ENCODE data around the gene COPS8. TPM values are rescaled to one million over a fixed set of nuclear protein-coding genes. Genes with fewer than 3 reads are reported as not detected.

COPS8 gene
- total and polyA plus RNA-seq, 2 of the 4 experiments (the other 2 are of a cell fraction) = 47.0 to 64.9 TPM

- Histone ChIP-seq H3K56ac (ENCODE audit: extremely low read depth, insufficient read depth, low read length) (no peak overlapping the region), H3K4me2 (ENCODE audit: low read depth, low read length) (no peak overlapping the region), H4K91ac (ENCODE audit: insufficient read depth, low read depth, low read length) (no peak overlapping the region), H3K14ac (replicated peaks; ENCODE audit: low read depth, low read length) (no peak overlapping the region), H3K27ac (ENCODE audit: insufficient read depth, low read length) (no peak overlapping the region), H3K23ac (ENCODE audit: low read depth, low read length) (no peak overlapping the region), H2BK120ac (ENCODE audit: low read depth, low read length) (no peak overlapping the region), H3K9me1 (ENCODE audit: insufficient read depth, low read length) (no peaks in the 10 kb centered on the region), H2AFZ (replicated peaks; ENCODE audit: low read length, poor library complexity) (no peak overlapping the region), H4K20me1 (ENCODE audit: insufficient read depth, low read length) (no peaks in the 10 kb centered on the region), H3K27me3 (ENCODE audit: control insufficient read depth, insufficient read depth, low read length) (no peaks in the 10 kb centered on the region), H2AK5ac (ENCODE audit: low read depth, low read length) (no peak overlapping the region), H2BK15ac (ENCODE audit: low read depth, low read length) (no peak overlapping the region), H3K4me1 (ENCODE audit: control insufficient read depth, insufficient read depth, low read length) (peaks cover 4% of the 10 kb centered on the region; the same call in 1 of the 2 replicates), H3K18ac (ENCODE audit: low read depth, low read length) (no peak overlapping the region), H2BK20ac (ENCODE audit: low read depth, low read length) (no peak overlapping the region), H4K5ac (ENCODE audit: low read depth, low read length) (no peak overlapping the region), H2AK9ac (replicated peaks; ENCODE audit: low read depth, low read length, poor library complexity) (no peak overlapping the region), H3K4ac (ENCODE audit: low read depth, low read length) (no peak overlapping the region), H3K79me1 (ENCODE audit: low read depth in 1 of 2, low read length in 2 of 2) (no peaks in the 10 kb centered on the region), H3K9ac (ENCODE audit: low read depth, low read length) (no peak overlapping the region), H3K36me3 (ENCODE audit: control insufficient read depth, insufficient read depth, low read length) (no peaks in the 10 kb centered on the region), H3K4me3 (ENCODE audit: insufficient read depth, low read depth, low read length) (no peak overlapping the region), H3K9me3 (ENCODE audit: control insufficient read depth, insufficient read depth, low read length) (no peaks in the 10 kb centered on the region), H4K8ac (ENCODE audit: low read depth in 2 of 2, low read length in 2 of 2) (no peak overlapping the region), H2BK5ac (ENCODE audit: low read depth, low read length, poor library complexity, severe bottlenecking) (no peak overlapping the region)
- no peak for TF ChIP-seq MXI1 (IDR thresholded peaks at IDR 0.05; ENCODE audit: borderline replicate concordance, low read depth, low read length)
- BruUV-seq (replicated peaks) = no TSS peak
- WGBS, 2 experiments (ENCODE audit: extremely low coverage in 2 of 2, insufficient read length in 1 of 2) = 50% methylated on average over 1 of the region's 2 CpGs; no CpG with 5 or more reads in 1 of the 2 experiments
- intact Hi-C loops (cut with micrococcal nuclease) (no loop called here), in situ Hi-C loops (cut with MboI; ENCODE audit: low sequenced_read_pairs) (loop anchor here (10.0 kb wide), 1 partner anchor 1282 kb away; no protein-coding TSS in a partner anchor), dilution Hi-C loops (cut with HindIII; ENCODE audit: low sequenced_read_pairs, unreplicated experiment) (no loop called here)
- DNase-seq (no peak), ATAC-seq (ENCODE audit: low read depth) (no peak)
- CTCF ChIA-PET = interaction anchor here (1.5 kb wide), 1 partner anchor 713 kb away, joined by 4 read pairs; no protein-coding TSS in a partner anchor
- POLR2A ChIA-PET (ENCODE audit: unreplicated experiment) = no interaction called here
Measured at GRCh38 chr2:237066396-237066795, 19.3 kb upstream of the COPS8 start.
